Ureter (tissue), 1 donor: ENCODE results near the gene TNIK. TPM values are rescaled to one million over a fixed set of nuclear protein-coding genes. Genes with fewer than 3 reads are reported as not detected.
"Not testable (repeated sequence)": the region's sequence is repeated elsewhere in the genome, so short reads cannot be mapped to it uniquely, and the experiment has no call there.

Source experiments
- DNase-seq: peaks from one replicate; pipeline ENCODE4 v3.0.0-alpha.2; 2020; ENCODE audit warnings: low spot score
- total RNA-seq: library from RNA; stranded (reverse); gene quantifications from one replicate; pipeline ENCODE4 v1.2.4, GENCODE V29; 2023
- donor health status: DM: yes; HTN: yes; CAD: no.

The TNIK gene
- total RNA-seq, 1 donor from 2014 or later = 17.1 TPM

GRCh38 chr3:171256445-171257250 lies 203.6 kb downstream of the TNIK start:
- no peak for DNase-seq

- no peak for DNase-seq
Measured at GRCh38 chr3:171255236-171255806, 204.9 kb downstream of the TNIK start.

GRCh38 chr3:171254315-171254714 lies 205.9 kb downstream of the TNIK start:
- no peak for DNase-seq

DNA sequence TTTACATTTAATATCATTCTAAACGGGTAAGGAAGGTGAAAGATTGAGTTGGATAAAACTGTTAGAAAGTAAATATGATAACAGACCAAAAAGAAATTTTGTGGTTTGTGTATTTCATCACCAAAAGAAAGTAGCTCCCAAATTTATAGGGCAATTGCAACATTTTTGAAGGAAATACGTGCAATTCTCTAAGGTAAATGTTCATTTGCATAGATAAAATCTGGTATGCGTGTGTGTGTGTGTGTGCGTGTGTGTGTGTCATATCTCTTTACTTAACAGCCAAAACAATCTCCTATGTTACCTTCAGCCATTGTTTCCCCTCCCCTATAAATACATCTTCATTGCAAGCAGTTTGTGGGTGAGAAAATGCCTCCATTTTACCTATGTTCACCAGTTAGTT lies 208.4 kb downstream of the TNIK start:
- DNase-seq = no peak

GRCh38 chr3:171250444-171250843 lies 209.8 kb downstream of the TNIK start:
- no peak for DNase-seq

GRCh38 chr3:171249245-171249644 lies 211.0 kb downstream of the TNIK start:
- DNase-seq = no peak

- no peak for DNase-seq
Measured at GRCh38 chr3:171248426-171249111, 211.6 kb downstream of the TNIK start.

DNA sequence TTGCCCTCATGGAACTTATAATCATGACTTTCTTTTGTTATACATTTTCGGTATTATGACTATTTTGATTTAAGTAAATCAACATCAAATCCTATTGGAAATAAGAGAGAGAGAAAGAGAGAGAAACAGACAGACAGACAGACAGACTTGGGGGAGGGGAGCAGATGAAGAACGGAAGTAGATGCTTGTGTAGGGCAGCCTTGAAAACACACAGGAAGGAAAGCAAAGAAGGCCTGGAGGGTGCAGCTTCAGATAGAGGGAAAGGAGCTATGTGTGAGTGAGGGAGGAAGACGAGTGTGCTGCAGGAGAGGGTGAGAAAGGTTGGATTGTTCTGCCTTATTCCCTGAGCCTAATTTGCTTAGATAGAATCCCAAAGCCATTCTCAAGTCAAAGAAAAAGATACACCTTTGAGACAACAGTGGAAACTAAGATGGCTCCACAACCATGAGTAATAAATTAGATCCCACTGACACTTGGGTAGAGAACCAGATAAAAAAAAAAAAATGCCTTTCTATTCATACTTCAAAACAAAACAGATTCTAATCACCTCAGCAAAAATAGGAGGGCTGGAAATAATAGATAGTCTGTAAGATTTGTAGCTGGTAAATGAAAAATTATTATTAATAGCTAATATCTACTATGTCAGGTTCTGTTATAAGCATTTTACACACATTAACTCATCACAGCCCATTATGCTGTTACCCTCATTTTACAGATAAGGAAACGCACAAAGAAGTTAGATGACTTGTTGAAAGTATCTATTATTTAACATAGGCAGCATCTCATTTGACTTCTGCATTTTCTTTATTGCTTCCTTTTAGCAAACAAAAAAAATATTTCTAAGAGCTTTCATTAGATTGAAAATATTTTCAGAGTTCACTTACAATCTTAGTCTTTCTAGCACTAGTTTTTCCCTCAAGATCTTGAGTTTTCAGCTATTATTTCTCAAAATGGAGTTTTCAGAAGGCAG lies 214.1 kb downstream of the TNIK start:
- no peak for DNase-seq

- DNase-seq = no peak
Measured at GRCh38 chr3:171242951-171243350, 217.3 kb downstream of the TNIK start.

GRCh38 chr3:171242170-171242569 lies 218.0 kb downstream of the TNIK start:
- no peak for DNase-seq

DNA sequence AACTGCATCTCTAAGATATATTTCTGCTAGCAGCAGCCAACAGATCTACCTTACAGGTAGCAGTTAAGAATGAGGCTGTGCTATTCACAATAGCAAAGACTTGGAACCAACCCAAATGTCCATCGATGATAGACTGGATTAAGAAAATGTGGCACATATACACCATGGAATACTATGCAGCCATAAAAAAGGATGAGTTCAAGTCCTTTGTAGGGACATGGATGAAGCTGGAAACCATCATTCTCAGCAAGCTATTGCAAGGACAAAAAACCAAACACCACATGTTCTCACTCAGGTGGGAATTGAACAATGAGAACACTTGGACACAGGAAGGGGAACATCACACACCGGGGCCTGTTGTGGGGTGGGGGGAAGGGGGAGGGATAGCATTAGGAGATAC lies 218.6 kb downstream of the TNIK start:
- not testable (repeated sequence) for DNase-seq

DNA sequence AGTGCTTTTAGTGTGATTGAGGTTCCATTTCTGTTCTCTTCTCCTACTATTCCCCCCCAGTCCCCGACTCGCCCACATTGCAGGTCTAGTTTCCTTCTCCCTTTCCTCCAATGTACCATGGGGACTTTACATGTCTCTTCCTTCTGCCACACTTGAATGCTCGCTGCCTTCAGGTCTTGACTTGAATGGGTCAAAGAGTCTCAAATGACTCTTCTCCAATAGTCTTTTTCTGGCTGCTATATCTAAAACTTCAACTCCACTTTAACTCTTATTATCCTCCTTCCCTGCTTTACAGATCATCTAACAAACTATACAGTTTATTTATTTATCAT lies 219.7 kb downstream of the TNIK start:
- no peak for DNase-seq

DNA sequence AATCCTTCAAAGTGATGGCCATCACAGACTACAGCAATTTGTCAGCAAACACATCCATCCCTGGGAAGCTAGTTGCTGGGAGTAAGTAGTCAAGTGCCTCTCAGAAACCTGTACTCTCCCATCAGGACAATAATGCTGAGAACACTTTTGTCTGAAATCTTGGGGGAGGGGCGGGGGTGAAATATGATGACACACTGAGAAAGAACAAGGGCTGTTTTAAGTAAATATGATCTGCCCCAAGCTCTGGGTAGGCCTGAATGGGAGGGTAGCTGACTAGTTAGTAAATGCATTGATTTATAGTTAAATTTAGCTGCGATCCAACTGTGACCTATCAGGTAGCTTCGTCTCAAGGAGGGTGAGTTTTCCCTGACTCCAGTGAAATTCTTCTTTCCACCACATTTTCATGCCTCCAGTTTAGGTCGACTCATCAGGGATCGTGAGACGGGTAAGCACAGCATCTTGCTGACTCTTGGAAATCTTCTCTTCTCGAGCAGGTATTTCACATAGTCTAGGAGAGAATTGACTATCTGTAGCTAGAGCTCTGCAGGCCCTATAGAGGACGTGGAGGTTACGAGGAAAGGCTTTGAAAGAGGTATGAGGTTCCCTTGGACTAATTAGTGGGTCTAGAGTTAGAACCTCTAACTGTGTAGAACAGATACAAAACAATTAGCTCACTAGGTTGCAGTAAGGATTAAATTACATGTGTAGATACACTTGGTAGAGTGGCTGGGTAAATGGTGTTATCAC lies 220.3 kb downstream of the TNIK start:
- no peak for DNase-seq

DNA sequence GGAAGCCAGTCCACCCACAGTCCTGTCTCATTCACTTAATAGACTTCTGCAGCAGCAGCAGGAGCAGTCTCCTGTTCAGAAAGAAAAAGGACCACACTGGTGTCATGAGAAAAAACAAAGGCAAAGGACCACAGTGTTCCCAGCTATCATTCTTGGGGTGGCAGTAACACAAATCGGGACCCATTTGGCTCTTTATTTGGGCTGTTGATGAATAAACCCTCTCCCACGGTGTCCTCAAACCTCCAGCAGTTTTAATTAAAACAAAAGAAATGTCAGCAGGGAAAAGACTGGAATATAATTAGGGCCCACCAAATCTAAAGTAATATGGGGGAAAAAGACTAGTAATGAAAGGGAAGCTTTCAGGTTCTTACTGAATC lies 223.2 kb downstream of the TNIK start:
- no peak for DNase-seq

DNA sequence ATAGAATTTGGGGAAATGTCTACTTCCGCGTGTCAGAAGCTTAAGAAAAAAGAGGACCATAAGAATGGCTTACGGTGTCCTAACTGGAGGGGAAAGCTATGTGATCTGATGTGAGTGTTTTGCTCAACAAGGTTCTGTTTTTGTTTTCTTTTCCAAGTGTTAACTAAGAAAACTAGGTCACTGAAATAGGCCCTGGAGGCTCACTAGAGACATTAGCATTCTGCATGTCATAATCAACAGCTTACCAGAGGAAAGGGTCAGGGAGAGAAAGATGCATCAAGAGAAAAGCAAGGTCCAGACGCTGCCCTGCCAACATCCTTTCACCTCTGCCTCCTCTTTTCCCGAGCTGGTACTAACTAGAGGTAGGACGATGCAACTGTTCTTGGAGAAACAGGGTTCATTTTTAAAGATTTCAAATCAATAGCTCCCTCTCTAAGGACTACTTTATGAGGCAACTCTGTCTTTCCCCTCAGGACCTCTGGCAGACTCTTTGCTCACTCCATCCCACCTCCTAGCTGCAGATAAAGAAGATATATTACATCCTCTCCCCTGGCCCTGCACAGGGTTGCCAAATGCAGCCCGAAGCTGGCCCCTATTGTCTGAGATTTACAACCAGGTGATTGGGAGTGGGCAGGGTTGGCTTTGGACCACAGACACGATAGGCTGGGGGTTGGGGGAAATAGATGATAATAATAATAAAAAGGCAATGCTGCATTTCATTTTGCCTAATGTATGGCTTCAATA lies 223.8 kb downstream of the TNIK start:
- DNase-seq = no peak

DNA sequence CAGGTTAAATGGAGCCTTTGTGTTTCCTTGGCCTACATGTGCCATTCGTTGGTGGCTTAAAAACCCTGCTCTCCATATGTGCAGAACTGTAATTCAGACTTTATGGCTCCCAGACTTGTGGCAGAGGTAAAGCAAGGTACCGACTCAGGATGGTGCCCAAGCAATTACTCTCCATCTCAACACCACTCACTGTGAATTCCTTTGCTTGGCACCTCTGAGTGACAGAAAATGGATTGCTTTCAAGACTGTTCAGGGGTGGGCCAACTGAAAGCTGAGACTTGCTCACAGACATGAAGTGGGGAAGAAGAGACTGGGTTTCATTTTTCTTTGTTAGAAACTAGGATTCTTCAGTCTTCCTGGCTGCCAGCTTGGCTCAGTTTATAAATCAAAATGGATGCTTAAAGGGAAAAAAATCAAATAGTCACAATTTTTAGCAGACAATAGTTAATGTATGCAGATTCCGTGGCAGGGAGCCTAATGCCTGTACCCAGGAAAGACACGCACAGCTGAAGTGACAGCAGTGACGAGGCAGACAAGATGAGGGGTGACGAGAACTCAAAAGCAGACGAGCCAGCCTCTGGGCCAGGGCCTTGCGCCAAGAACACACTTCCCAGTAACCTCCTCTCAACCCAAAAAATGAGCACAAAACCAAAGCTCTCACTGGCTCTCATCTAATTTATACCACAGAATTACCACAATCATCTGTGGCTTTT lies 225.8 kb downstream of the TNIK start:
- no peak for DNase-seq

- DNase-seq = no peak
Measured at GRCh38 chr3:171231361-171231760, 228.8 kb downstream of the TNIK start.

DNA sequence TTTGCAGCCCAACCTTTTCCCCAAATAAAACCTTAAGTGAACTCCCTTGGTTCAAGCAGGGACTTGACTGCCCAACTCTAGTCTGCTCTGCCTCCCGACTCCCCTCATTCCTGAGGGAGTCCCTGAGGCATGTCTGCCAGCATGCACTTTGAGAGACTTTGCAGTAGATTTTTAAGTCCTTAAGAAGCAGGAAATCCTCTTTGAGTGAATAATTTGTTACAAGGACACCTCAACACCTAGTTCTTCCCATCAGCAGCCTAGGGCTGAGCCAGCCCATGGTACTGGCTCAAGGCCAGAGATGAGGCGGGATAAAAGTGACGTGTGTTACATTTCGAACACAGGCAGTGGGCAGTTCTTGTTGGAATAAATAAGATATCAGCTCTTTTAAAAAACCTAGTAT lies 229.3 kb downstream of the TNIK start:
- DNase-seq = no peak

GRCh38 chr3:171229173-171229572 lies 231.0 kb downstream of the TNIK start:
- no peak for DNase-seq

- no peak for DNase-seq
Measured at GRCh38 chr3:171228240-171228639, 232.0 kb downstream of the TNIK start.
